ENCODE results near the gene PGA3.

The PGA3 gene

GRCh38 chr11:61170566-61170965 is 32.7 kb upstream of the PGA3 start:
- Histone ChIP-seq H3K9me3 (no peaks in the 10 kb centered on the region), H3K4me3 (ENCODE audit: low read depth, low read length) (no peak overlapping the region), H3K27me3 (peaks cover 6% of the 10 kb centered on the region; the same call in 1 of the 2 replicates), H3K4me1 (no peaks in the 10 kb centered on the region), H3K36me3 (no peaks in the 10 kb centered on the region)
- no peak for DNase-seq
- no peak for TF ChIP-seq CTCF (IDR thresholded peaks at IDR 0.05; ENCODE audit: low read depth, low read length)

- H3K27me3 ChIP-seq, result peaks cover 6% of the 10 kb centered on the region; the same call in 1 of the 2 replicates
These were observed 31.4 kb upstream of the PGA3 start for GRCh38 chr11:61171907-61172306.

GRCh38 chr11:61172356-61172755 is 31.0 kb upstream of the PGA3 start:
- Histone ChIP-seq H3K4me1 (no peaks in the 10 kb centered on the region), H3K36me3 (no peaks in the 10 kb centered on the region), H3K4me3 (ENCODE audit: low read depth, low read length) (no peak overlapping the region), H3K9me3 (no peaks in the 10 kb centered on the region), H3K27me3 (peaks cover 6% of the 10 kb centered on the region; the same call in 1 of the 2 replicates)
- no peak for DNase-seq
- no peak for TF ChIP-seq CTCF (IDR thresholded peaks at IDR 0.05; ENCODE audit: low read depth, low read length)

More at GRCh38 chr11:61171907-61172306, 31.4 kb upstream of the PGA3 start:
- no peak for TF ChIP-seq CTCF (IDR thresholded peaks at IDR 0.05; ENCODE audit: low read depth, low read length)
- Histone ChIP-seq H3K9me3 (no peaks in the 10 kb centered on the region), H3K36me3 (no peaks in the 10 kb centered on the region), H3K4me3 (ENCODE audit: low read depth, low read length) (no peak overlapping the region), H3K4me1 (no peaks in the 10 kb centered on the region)
- no peak for DNase-seq

GRCh38 chr11:61172888-61173287 is 30.4 kb upstream of the PGA3 start:
- Histone ChIP-seq H3K36me3 (no peaks in the 10 kb centered on the region), H3K27me3 (peaks cover 6% of the 10 kb centered on the region; the same call in 1 of the 2 replicates), H3K4me1 (no peaks in the 10 kb centered on the region), H3K9me3 (no peaks in the 10 kb centered on the region), H3K4me3 (ENCODE audit: low read depth, low read length) (no peak overlapping the region)
- no peak for DNase-seq
- TF ChIP-seq CTCF (IDR thresholded peaks at IDR 0.05; ENCODE audit: low read depth, low read length), result no peak

- TF ChIP-seq CTCF (IDR thresholded peaks at IDR 0.05; ENCODE audit: low read depth, low read length), result peak; percentile 30
- Histone ChIP-seq H3K36me3 (no peaks in the 10 kb centered on the region), H3K27me3 (peaks cover 6% of the 10 kb centered on the region; the same call in 1 of the 2 replicates)
These were observed 29.9 kb upstream of the PGA3 start for GRCh38 chr11:61173456-61173855.

GRCh38 chr11:61174273-61174672 is 29.0 kb upstream of the PGA3 start:
- DNase-seq, result no peak
- H3K36me3 ChIP-seq, result no peaks in the 10 kb centered on the region
- H3K27me3 ChIP-seq, result peaks cover 6% of the 10 kb centered on the region; the same call in 1 of the 2 replicates
- H3K9me3 ChIP-seq, result no peaks in the 10 kb centered on the region
- H3K4me3 ChIP-seq (ENCODE audit: low read depth, low read length), result no peak overlapping the region
- no peak for TF ChIP-seq CTCF (IDR thresholded peaks at IDR 0.05; ENCODE audit: low read depth, low read length)
- no peaks in the 10 kb centered on the region for H3K4me1 ChIP-seq

More at GRCh38 chr11:61173456-61173855, 29.9 kb upstream of the PGA3 start:
- Histone ChIP-seq H3K4me3 (ENCODE audit: low read depth, low read length) (no peak overlapping the region), H3K4me1 (no peaks in the 10 kb centered on the region), H3K9me3 (no peaks in the 10 kb centered on the region)
- DNase-seq, result no peak

Measured in BE2C (cell line).